GM12891 (cell line): ENCODE measurements around the gene TYRP1.

ENCODE experiments used
- PAX5 ChIP-seq: IDR thresholded peaks from 2 replicates; pipeline ENCODE4 v1.6.1; 2011; ENCODE audit warnings: low read length, moderate library complexity, mild to moderate bottlenecking; ENCODE audit not compliant: insufficient read depth, severe bottlenecking
- POLR2A ChIP-seq: IDR thresholded peaks from 2 replicates; pipeline ENCODE4 v1.6.1; 2011; ENCODE audit warnings: low read depth, low read length, control low read depth
- POLR2AphosphoS5 ChIP-seq: IDR thresholded peaks from 2 replicates; pipeline ENCODE4 v1.6.1; 2011; ENCODE audit warnings: low read depth, low read length, control low read depth
- POU2F2 ChIP-seq: IDR thresholded peaks from 2 replicates; pipeline ENCODE4 v1.6.1; 2011; ENCODE audit warnings: low read depth, mild to moderate bottlenecking, control low read depth, low read length, moderate library complexity
- SPI1 ChIP-seq: IDR thresholded peaks from 2 replicates; pipeline ENCODE4 v1.6.1; 2011; ENCODE audit warnings: low read depth, low read length, control low read depth
- TAF1 ChIP-seq: IDR thresholded peaks from 2 replicates; pipeline ENCODE4 v1.6.1; 2011; ENCODE audit warnings: low read depth, low read length, control low read depth

- TF ChIP-seq POLR2AphosphoS5 (no peak), SPI1 (no peak), POLR2A (no peak), TAF1 (no peak), POU2F2 (no peak), PAX5 (no peak)
These were observed 44.3 kb upstream of the TYRP1 start for GRCh38 chr9:12648925-12649324.
